Measurements from ENCODE around the gene CYS1. TPM values are rescaled to one million over a fixed set of nuclear protein-coding genes. Genes with fewer than 3 reads are reported as not detected.

CYS1 gene
- polyA plus RNA-seq, 1 donor from 2014 or later, result not detected

- Histone ChIP-seq H3K27ac (ENCODE audit: low read length) (no peak overlapping the region), H3F3A (ENCODE audit: insufficient read depth, low read length, poor library complexity, severe bottlenecking) (no peaks in the 10 kb centered on the region), H4K20me1 (ENCODE audit: insufficient read depth) (no peaks in the 10 kb centered on the region), H3K4me2 (ENCODE audit: low read length) (no peak overlapping the region), H3K27me3 (ENCODE audit: insufficient read depth, low read depth, low read length) (no peaks in the 10 kb centered on the region), H3K9me3 (ENCODE audit: low read length) (no peaks in the 10 kb centered on the region), H3K9me2 (ENCODE audit: insufficient read depth, low read length) (no peaks in the 10 kb centered on the region), H3K4me3 (ENCODE audit: low read length) (no peak overlapping the region), H3K9ac (ENCODE audit: low read length) (no peak overlapping the region), H2AFZ (ENCODE audit: low read depth, low read length) (no peak overlapping the region), H3K36me3 (ENCODE audit: insufficient read depth, low read length) (no peaks in the 10 kb centered on the region), H3K79me2 (replicated peaks; ENCODE audit: insufficient read depth, low read length) (no peaks in the 10 kb centered on the region)
- no peak for TF ChIP-seq RAD21 (conservative IDR thresholded peaks at IDR 0.05)
- no peak for TF ChIP-seq POLR2AphosphoS5 (IDR thresholded peaks at IDR 0.05)
- no peak for TF ChIP-seq EZH2 (IDR thresholded peaks at IDR 0.05; ENCODE audit: borderline replicate concordance, insufficient read depth, low read length, poor library complexity, severe bottlenecking)
- TF ChIP-seq, protein P1, sequence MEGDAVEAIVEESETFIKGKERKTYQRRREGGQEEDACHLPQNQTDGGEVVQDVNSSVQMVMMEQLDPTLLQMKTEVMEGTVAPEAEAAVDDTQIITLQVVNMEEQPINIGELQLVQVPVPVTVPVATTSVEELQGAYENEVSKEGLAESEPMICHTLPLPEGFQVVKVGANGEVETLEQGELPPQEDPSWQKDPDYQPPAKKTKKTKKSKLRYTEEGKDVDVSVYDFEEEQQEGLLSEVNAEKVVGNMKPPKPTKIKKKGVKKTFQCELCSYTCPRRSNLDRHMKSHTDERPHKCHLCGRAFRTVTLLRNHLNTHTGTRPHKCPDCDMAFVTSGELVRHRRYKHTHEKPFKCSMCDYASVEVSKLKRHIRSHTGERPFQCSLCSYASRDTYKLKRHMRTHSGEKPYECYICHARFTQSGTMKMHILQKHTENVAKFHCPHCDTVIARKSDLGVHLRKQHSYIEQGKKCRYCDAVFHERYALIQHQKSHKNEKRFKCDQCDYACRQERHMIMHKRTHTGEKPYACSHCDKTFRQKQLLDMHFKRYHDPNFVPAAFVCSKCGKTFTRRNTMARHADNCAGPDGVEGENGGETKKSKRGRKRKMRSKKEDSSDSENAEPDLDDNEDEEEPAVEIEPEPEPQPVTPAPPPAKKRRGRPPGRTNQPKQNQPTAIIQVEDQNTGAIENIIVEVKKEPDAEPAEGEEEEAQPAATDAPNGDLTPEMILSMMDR (IDR thresholded peaks at IDR 0.05; ENCODE audit: poor library complexity, severe bottlenecking), result no peak
- no peak for TF ChIP-seq SMC3 (conservative IDR thresholded peaks at IDR 0.05; ENCODE audit: poor library complexity)
- TF ChIP-seq EP300 (conservative IDR thresholded peaks at IDR 0.05; ENCODE audit: poor library complexity, severe bottlenecking), result no peak
- TF ChIP-seq TAF1 (IDR thresholded peaks at IDR 0.05; ENCODE audit: low read depth), result no peak
- no peak for TF ChIP-seq MXI1 (conservative IDR thresholded peaks at IDR 0.05; ENCODE audit: poor library complexity, severe bottlenecking)
- TF ChIP-seq, protein P2, sequence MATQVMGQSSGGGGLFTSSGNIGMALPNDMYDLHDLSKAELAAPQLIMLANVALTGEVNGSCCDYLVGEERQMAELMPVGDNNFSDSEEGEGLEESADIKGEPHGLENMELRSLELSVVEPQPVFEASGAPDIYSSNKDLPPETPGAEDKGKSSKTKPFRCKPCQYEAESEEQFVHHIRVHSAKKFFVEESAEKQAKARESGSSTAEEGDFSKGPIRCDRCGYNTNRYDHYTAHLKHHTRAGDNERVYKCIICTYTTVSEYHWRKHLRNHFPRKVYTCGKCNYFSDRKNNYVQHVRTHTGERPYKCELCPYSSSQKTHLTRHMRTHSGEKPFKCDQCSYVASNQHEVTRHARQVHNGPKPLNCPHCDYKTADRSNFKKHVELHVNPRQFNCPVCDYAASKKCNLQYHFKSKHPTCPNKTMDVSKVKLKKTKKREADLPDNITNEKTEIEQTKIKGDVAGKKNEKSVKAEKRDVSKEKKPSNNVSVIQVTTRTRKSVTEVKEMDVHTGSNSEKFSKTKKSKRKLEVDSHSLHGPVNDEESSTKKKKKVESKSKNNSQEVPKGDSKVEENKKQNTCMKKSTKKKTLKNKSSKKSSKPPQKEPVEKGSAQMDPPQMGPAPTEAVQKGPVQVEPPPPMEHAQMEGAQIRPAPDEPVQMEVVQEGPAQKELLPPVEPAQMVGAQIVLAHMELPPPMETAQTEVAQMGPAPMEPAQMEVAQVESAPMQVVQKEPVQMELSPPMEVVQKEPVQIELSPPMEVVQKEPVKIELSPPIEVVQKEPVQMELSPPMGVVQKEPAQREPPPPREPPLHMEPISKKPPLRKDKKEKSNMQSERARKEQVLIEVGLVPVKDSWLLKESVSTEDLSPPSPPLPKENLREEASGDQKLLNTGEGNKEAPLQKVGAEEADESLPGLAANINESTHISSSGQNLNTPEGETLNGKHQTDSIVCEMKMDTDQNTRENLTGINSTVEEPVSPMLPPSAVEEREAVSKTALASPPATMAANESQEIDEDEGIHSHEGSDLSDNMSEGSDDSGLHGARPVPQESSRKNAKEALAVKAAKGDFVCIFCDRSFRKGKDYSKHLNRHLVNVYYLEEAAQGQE (IDR thresholded peaks at IDR 0.05; ENCODE audit: borderline replicate concordance), result no peak
These were observed 26.9 kb downstream of the CYS1 start for GRCh38 chr2:10053351-10053750.

GRCh38 chr2:10052216-10052615 is 28.0 kb downstream of the CYS1 start:
- Histone ChIP-seq H3K27me3 (ENCODE audit: insufficient read depth, low read depth, low read length) (no peaks in the 10 kb centered on the region), H4K20me1 (ENCODE audit: insufficient read depth) (no peaks in the 10 kb centered on the region), H3K9me2 (ENCODE audit: insufficient read depth, low read length) (no peaks in the 10 kb centered on the region), H2AFZ (ENCODE audit: low read depth, low read length) (no peak overlapping the region), H3K79me2 (replicated peaks; ENCODE audit: insufficient read depth, low read length) (no peaks in the 10 kb centered on the region), H3K36me3 (ENCODE audit: insufficient read depth, low read length) (no peaks in the 10 kb centered on the region), H3K9me3 (ENCODE audit: low read length) (no peaks in the 10 kb centered on the region), H3K27ac (ENCODE audit: low read length) (no peak overlapping the region), H3F3A (ENCODE audit: insufficient read depth, low read length, poor library complexity, severe bottlenecking) (no peaks in the 10 kb centered on the region), H3K4me2 (ENCODE audit: low read length) (no peak overlapping the region), H3K4me3 (ENCODE audit: low read length) (no peak overlapping the region), H3K9ac (ENCODE audit: low read length) (no peak overlapping the region)
- TF ChIP-seq RAD21 (conservative IDR thresholded peaks at IDR 0.05) (no peak), SMC3 (conservative IDR thresholded peaks at IDR 0.05; ENCODE audit: poor library complexity) (no peak), TAF1 (IDR thresholded peaks at IDR 0.05; ENCODE audit: low read depth) (no peak), POLR2AphosphoS5 (IDR thresholded peaks at IDR 0.05) (no peak), EZH2 (IDR thresholded peaks at IDR 0.05; ENCODE audit: borderline replicate concordance, insufficient read depth, low read length, poor library complexity, severe bottlenecking) (no peak), MXI1 (conservative IDR thresholded peaks at IDR 0.05; ENCODE audit: poor library complexity, severe bottlenecking) (no peak), EP300 (conservative IDR thresholded peaks at IDR 0.05; ENCODE audit: poor library complexity, severe bottlenecking) (no peak)
- TF ChIP-seq, protein P2 (IDR thresholded peaks at IDR 0.05; ENCODE audit: borderline replicate concordance), result no peak
- TF ChIP-seq, protein P1 (IDR thresholded peaks at IDR 0.05; ENCODE audit: poor library complexity, severe bottlenecking), result no peak

All from neural cell (in vitro differentiated cells).